Osteoblast (primary cell): Measurements from ENCODE around the gene GRM8. TPM values are rescaled to one million over a fixed set of nuclear protein-coding genes. Genes with fewer than 3 reads are reported as not detected.

Experiments used
- DNase-seq: peaks from one replicate; pipeline ENCODE4 v3.0.0; 2011; ENCODE audit warnings: low spot score, mixed read lengths; ENCODE audit not compliant: insufficient read length; ENCODE audit errors: missing footprints
- H2AFZ ChIP-seq: 2 replicates; pipeline ENCODE4 v1.6.0; 2011; ENCODE audit warnings: mild to moderate bottlenecking, low read length
- H3K27ac ChIP-seq: 2 replicates; pipeline ENCODE4 v1.5.1; 2011; ENCODE audit warnings: mild to moderate bottlenecking, low read depth, low read length, moderate library complexity
- H3K27me3 ChIP-seq: 2 replicates; pipeline ENCODE4 v1.6.0; 2012; ENCODE audit warnings: mild to moderate bottlenecking, control low read depth, inconsistent platforms, low read length, moderate library complexity; ENCODE audit not compliant: insufficient read depth
- H3K36me3 ChIP-seq: 2 replicates; pipeline ENCODE4 v1.5.1; 2011; ENCODE audit warnings: mild to moderate bottlenecking, low read length, control low read depth, moderate library complexity; ENCODE audit not compliant: insufficient read depth
- H3K4me1 ChIP-seq: 2 replicates; pipeline ENCODE4 v1.5.1; 2011; ENCODE audit warnings: mild to moderate bottlenecking, low read length, control low read depth, moderate library complexity; ENCODE audit not compliant: insufficient read depth
- H3K4me2 ChIP-seq: 2 replicates; pipeline ENCODE4 v1.6.0; 2011; ENCODE audit warnings: mild to moderate bottlenecking, low read length; ENCODE audit not compliant: insufficient read depth
- H3K4me3 ChIP-seq: fragments of 200-600 bp; sonication (generic); 3 replicates; pipeline ENCODE4 v1.5.1; 2012; ENCODE audit warnings: mild to moderate bottlenecking, low read length, inconsistent platforms; ENCODE audit not compliant: insufficient read depth
- H3K79me2 ChIP-seq: 2 replicates; pipeline ENCODE4 v1.6.0; 2012; ENCODE audit warnings: mild to moderate bottlenecking, low read length, control low read depth, inconsistent platforms; ENCODE audit not compliant: insufficient read depth
- H3K9me3 ChIP-seq: 2 replicates; pipeline ENCODE4 v1.5.1; 2011; ENCODE audit warnings: low read depth, low read length, control low read depth
- H4K20me1 ChIP-seq: 2 replicates; pipeline ENCODE4 v1.6.0; 2012; ENCODE audit warnings: mild to moderate bottlenecking, low read length, control low read depth; ENCODE audit not compliant: insufficient read depth
- total RNA-seq: library from RNA; depleted of rRNA; stranded (reverse); fragments of >200 nt; gene quantifications from 2 replicates; pipeline ENCODE4 v1.2.3, GENCODE V29; 2012
- TF ChIP-seq, protein P1 (sequence below): IDR thresholded peaks from 2 replicates; pipeline ENCODE4 v1.5.1; 2011; ENCODE audit warnings: mild to moderate bottlenecking, low read depth, low read length, moderate library complexity; ENCODE audit errors: extremely low read depth

Gene GRM8
- total RNA-seq, 1 donor, result not detected

DNA sequence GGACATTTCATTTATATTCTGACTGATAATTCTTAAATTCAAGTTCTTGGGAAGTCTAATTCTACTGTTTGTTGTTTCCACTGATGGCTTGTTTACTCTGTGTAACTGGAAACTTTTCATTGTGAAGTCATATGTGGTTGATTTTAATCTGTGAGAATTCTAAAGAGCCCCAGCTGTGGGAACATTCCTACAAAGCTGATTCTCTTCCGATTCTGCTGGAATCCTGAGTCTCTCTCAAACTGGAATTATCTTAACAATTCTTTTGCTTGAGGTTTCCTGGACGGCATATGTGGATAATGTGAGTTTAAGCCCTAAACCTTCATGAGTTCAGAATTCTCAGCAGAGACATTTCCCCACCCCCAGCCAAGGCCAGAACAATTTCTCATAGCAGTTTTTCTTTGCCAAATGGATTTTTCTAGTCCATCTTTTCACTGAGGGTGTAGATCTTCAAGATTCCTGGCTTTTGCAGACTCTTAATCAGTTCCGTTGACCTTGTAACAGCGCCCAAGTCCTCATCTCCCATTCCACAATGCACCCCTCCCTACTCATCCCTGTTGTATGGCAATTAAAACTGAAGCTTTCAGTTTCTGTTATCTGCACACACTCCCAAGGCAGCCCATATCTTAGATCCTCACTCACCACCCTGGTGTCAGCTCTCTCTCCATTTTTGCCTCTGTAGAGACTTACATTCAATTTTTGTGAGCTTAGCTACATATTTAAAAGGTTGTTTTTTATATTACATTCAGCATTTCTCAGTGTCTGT lies 37.6 kb downstream of the GRM8 start:
- H3K36me3 ChIP-seq, result no peaks in the 10 kb centered on the region
- H3K79me2 ChIP-seq, result no peaks in the 10 kb centered on the region
- H3K4me1 ChIP-seq, result no peaks in the 10 kb centered on the region
- TF ChIP-seq, protein P1, sequence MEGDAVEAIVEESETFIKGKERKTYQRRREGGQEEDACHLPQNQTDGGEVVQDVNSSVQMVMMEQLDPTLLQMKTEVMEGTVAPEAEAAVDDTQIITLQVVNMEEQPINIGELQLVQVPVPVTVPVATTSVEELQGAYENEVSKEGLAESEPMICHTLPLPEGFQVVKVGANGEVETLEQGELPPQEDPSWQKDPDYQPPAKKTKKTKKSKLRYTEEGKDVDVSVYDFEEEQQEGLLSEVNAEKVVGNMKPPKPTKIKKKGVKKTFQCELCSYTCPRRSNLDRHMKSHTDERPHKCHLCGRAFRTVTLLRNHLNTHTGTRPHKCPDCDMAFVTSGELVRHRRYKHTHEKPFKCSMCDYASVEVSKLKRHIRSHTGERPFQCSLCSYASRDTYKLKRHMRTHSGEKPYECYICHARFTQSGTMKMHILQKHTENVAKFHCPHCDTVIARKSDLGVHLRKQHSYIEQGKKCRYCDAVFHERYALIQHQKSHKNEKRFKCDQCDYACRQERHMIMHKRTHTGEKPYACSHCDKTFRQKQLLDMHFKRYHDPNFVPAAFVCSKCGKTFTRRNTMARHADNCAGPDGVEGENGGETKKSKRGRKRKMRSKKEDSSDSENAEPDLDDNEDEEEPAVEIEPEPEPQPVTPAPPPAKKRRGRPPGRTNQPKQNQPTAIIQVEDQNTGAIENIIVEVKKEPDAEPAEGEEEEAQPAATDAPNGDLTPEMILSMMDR, result no peak
- no peak overlapping the region for H2AFZ ChIP-seq
- H3K4me3 ChIP-seq, result no peak overlapping the region
- H3K9me3 ChIP-seq, result no peaks in the 10 kb centered on the region
- no peaks in the 10 kb centered on the region for H4K20me1 ChIP-seq
- DNase-seq, result no peak
- H3K4me2 ChIP-seq, result no peak overlapping the region
- H3K27ac ChIP-seq, result no peak overlapping the region
- H3K27me3 ChIP-seq, result no peaks in the 10 kb centered on the region

DNA sequence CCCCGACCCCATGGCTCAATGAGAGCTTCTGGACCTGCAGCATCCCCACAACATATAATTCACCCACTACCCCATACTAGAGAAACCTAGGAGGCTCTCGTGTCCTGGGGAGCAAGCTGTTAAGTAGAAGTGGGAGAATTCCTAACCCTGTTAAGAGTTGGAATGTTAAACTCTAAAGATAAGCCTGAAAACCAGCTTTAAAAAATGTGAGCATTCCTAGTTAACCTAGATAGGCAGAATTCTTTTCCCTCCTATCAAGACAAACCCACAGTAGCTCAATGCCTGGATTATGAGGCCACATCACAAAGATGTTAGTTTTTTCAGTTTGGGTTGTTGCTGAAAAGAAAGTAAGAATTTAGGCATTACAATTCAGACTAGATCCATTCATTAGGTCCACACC lies 42.9 kb downstream of the GRM8 start:
- Histone ChIP-seq H3K27me3 (no peaks in the 10 kb centered on the region), H3K36me3 (no peaks in the 10 kb centered on the region), H4K20me1 (no peaks in the 10 kb centered on the region), H3K79me2 (no peaks in the 10 kb centered on the region), H3K4me1 (no peaks in the 10 kb centered on the region), H3K4me2 (no peak overlapping the region), H3K9me3 (no peaks in the 10 kb centered on the region), H3K4me3 (no peak overlapping the region), H2AFZ (no peak overlapping the region), H3K27ac (no peak overlapping the region)
- DNase-seq, result no peak
- TF ChIP-seq, protein P1, result no peak

DNA sequence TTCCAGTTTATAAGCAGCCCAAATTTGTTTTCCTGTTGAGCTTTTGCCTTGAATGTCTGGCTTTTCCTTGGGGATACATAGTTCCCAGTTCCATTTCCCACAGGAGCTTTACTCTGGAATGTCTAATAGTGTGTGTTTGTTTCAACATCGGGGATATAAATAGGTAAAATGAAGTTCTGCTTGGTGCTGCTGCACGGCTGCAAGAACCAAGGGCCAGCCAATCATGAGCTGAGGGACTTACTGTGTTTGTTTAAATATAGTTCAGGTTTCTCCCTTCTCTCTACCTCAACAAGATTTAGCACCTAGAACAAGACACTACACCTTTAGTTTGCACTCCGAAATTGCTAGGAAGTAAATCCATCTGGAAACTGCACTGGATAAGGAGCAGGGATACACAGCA lies 43.9 kb downstream of the GRM8 start:
- H3K79me2 ChIP-seq, result no peaks in the 10 kb centered on the region
- H3K27me3 ChIP-seq, result no peaks in the 10 kb centered on the region
- H3K4me1 ChIP-seq, result no peaks in the 10 kb centered on the region
- no peak for DNase-seq
- H3K4me3 ChIP-seq, result no peak overlapping the region
- TF ChIP-seq, protein P1, result no peak
- no peaks in the 10 kb centered on the region for H3K9me3 ChIP-seq
- no peak overlapping the region for H2AFZ ChIP-seq
- H3K27ac ChIP-seq, result no peak overlapping the region
- no peak overlapping the region for H3K4me2 ChIP-seq
- H4K20me1 ChIP-seq, result no peaks in the 10 kb centered on the region
- no peaks in the 10 kb centered on the region for H3K36me3 ChIP-seq

DNA sequence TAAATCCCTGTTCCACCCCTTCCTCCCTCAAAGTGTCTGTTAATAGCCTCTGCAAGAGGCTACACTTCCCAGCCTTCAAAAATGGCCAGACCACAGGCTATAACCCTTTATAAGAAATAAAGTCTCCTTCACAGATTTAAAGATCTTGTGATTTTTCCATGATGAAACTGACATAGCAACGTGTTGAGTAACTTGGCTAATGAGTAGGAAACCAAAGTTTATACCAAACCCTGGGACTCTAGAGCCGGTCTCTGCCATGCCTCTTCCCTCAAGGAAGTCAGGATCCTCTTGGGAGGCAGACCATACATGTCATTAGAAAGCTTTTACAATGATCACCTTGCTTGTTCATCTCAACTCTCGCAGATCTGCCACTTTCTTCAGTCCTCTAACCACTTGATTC lies 44.4 kb downstream of the GRM8 start:
- TF ChIP-seq, protein P1, result no peak
- no peak overlapping the region for H2AFZ ChIP-seq
- H3K4me2 ChIP-seq, result no peak overlapping the region

More for the DNA sequence above, 44.4 kb downstream of the GRM8 start:
- Histone ChIP-seq H3K9me3 (no peaks in the 10 kb centered on the region), H4K20me1 (no peaks in the 10 kb centered on the region), H3K4me1 (no peaks in the 10 kb centered on the region), H3K79me2 (no peaks in the 10 kb centered on the region), H3K27ac (no peak overlapping the region), H3K36me3 (no peaks in the 10 kb centered on the region), H3K27me3 (no peaks in the 10 kb centered on the region), H3K4me3 (no peak overlapping the region)
- no peak for DNase-seq
